Activated CD8-positive, alpha-beta memory T cell treated with anti-CD3 and anti-CD28 coated beads for 1 hour (primary cell): ENCODE measurements around the gene EHD4.

Experiments used
- DNase-seq, 2 donors: peaks; one replicate each; pipeline ENCODE4 v3.0.0-alpha.2; 2020; ENCODE audit warnings: low read depth in 1 of 2; ENCODE audit errors: extremely low read depth in 1 of 2

The EHD4 gene

DNA sequence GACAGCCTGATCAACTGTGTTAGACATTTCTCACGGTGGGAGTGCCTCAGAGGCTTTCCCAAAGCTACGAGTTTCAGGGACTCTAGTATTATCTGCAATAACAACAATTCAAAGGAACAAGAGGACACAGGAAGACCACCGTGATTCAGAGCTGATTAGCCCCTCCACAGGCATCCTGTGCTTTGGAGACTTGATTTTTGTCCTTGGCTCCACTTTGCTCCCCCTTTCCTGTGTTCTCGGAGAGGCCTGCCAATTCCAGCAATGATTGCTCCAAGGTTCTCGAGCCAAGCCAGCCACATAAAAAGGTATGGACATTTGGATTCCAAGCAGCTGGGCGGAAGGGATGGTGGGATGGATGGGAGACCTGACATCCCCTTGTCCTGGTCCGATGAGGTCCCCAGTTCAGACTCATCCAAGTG is 14.3 kb downstream of the EHD4 start:
- DNase-seq, result no peak

- no peak for DNase-seq
These were observed 15.1 kb downstream of the EHD4 start for GRCh38 chr15:41957021-41957897.

GRCh38 chr15:41955807-41956525 is 16.4 kb downstream of the EHD4 start:
- DNase-seq, result no peak

DNA sequence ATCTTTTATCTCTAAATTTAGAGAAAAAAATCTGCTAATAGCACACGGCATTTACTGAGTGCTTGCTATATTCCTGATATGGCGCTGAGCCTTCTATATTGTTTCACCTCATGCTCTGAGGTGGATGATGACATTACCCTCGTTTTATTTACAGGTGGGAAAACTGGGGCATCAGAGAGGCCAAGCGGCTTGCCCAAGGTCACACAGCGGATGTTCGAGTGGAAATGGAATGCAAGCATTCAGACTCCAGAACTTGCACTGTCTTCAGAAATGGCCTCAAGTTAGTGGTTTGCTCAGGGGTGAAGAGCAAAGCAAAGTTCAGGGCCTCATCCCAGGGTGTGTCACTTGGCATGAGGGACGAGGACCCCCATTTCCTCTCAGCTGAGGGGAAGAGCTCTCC is 17.3 kb downstream of the EHD4 start:
- no peak for DNase-seq

GRCh38 chr15:41954036-41954435 is 18.3 kb downstream of the EHD4 start:
- DNase-seq, result no peak

DNA sequence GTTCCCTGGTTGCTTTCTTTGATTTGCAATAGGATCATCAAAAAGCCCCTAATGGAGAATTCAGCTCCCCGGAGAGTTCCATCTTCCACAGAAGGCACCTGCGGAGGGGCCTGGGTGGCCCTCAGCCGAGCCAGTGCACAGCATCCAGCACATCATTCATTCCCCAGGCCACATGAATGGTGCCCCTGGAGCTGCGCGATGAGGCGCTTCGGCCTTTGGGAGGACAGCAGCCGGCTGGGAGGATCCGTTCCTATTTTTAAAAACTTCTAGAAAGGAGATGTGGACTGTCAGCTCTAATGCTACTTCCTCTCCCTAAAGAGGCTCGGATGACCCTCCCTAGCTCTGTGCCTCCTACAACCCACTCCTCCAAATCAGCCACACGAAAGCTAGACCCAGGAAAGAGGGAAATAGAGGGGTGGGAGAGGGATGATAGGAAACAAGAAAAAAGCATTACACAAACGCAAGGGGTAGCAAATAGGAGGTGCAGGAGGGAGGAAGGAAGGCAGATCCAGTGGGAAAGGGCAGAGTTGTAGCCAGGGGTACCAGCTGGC is 20.3 kb downstream of the EHD4 start:
- DNase-seq, result no peak

- DNase-seq, result no peak
These were observed 20.8 kb downstream of the EHD4 start for GRCh38 chr15:41951571-41951970.

DNA sequence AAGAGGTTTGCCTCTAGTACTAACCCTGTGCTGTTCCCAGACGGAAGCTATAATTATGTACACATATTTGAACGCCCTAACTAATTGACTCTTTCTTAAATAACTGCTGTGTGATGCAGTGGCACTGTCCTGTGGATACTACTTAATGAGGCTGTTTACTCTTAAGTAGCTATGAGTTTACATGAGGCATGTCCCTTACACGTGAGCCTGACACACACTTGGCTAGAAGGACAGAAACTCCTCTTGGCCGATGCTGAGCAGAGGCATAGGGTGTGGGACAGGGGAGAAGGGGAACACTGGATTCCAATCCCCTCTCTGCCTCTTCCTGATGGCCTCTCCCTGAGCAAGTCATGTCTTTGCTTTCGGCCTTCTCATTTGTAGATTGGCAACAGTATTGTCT is 21.9 kb downstream of the EHD4 start:
- no peak for DNase-seq

DNA sequence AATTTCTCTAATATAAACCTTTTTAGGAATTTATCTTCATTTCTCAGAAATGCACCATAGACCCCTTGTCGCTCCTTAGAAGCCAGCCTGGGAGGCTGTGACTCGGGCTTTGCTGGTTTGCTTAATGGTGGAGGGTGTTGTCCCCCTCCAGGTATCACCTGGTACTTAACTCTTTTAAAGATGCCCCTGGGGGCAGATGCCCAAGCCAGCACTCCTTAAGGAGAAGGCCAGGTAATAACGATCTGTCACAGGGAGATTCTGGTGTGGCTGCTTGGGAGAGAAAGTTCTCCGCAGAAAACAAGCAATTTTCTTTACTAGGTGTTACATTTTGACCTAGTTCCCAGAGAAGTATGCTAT is 22.3 kb downstream of the EHD4 start:
- no peak for DNase-seq

- DNase-seq, result no peak
These were observed 22.8 kb downstream of the EHD4 start for GRCh38 chr15:41949401-41950126.

DNA sequence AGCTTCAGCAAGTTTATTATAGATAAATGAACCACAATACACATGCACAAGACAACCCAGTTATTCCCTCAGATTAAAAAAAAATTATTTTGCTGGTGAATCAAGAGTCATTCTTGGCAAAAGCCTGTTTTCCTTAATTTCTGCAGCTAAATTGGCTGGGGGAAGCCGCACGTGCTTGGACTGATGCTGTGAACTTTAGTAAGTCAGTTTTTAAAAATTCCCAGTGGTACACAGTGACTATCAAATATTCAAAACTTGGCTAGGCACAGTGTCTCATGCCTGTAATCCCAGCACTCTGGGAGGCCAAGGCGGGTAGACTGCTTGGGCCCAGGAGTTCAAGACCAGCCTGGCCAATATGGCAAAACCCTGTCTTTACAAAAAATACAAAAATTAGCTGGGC is 23.9 kb downstream of the EHD4 start:
- no peak for DNase-seq

DNA sequence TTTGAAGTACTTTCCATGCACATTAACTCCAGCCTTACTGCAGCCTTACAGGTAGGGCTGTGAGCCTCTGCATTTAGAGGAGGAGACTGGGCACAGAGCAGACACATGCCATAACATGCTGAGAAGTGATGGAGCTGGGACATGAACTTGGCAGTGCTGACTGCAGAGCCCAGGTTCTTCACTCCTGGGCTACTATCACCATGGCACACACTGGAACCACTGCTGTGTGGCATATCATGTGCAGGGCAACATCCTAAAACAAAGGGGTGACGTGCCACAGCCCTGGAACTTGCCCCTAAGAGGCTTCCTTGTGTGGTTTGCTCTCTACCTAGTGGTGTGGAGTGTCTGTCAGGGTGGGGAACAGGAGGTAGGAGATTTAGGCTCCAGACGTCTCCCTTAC is 25.4 kb downstream of the EHD4 start:
- DNase-seq, result no peak

DNA sequence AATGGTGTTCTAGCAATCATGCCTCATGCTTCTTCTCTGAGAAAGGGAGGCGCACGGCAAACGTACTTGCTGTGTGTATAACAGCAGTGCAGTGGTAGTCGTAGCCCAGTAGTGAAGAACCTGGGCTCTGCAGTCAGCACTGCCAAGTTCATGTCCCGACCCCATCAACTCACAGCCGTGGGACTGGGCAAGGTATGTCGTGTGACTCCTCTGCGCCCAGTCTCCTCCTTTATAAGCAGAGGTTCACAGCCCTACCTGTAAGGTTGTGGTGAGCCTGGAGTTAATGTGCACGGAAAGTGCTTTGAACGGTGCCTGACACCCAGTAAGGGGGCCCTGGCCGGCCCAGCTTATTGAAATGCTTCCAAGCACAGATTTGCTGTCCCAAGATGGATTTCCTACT is 26.6 kb downstream of the EHD4 start:
- DNase-seq, result no peak

- no peak for DNase-seq
These were observed 27.1 kb downstream of the EHD4 start for GRCh38 chr15:41945221-41945620.

DNA sequence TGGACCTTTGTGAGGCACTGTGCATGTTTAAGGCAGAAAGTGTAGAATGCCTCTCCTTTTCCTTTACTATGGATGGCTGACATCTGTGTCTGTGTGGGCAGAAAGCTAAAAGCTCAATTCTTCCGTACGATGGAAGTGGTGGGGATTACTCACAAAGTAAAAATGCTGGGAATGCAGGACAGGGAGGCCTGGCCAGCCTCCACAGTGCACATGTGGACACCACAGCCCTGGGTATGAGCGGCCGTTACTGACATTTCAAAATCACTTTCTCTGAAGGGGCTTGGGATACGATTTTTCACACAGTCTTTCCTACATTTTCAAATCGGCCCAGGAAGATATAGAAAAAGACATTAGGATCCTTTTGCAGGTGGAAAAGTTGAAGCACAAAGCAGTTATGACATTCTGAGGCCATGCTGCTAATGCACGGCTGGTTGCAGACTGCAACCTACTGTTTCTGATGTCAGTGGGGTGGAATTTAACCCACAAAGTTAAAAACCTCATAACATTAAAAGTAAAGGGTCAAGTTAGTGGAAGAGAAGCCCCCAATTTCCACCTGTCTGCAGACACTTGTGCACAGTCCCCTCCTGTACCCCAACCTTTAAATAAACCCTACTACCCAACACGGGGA is 27.9 kb downstream of the EHD4 start:
- DNase-seq, result no peak

DNA sequence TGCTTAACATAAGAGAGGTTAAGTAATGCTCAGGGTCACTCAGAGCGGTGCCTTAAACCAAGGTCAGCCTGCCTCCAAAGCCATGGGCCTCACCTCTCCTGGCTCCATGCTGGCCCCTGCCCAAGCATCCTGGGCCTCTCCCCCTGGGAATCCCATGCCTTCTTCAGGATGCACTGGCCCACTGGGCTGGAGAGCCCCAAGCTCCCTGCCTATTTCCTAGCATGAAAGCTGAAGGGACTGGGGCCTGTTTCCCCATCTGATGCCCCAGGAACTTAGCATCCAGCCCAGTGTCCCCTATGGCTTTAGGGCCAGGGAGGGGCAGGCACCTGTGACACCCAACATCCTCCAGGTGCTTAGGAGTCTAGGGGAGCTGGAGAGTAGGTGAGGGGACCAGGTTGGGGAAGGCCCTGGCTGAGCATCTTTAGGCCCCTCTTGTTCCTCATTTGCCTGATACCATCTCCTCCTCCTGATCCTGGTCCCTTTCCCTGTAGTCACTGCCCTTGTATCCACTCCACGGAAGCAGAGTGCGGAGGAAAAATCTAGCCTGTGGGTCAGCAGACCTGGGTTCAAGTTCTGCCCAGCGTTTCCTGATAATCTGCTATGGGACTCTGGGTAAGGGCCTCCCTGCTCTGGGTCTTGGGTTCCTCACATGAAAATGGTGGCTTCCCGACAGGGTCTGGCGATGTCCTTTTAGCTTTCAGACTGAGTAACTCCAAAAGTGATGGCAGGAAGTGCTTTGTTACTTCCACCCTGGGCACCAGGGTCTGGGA is 28.6 kb downstream of the EHD4 start:
- DNase-seq, result no peak

DNA sequence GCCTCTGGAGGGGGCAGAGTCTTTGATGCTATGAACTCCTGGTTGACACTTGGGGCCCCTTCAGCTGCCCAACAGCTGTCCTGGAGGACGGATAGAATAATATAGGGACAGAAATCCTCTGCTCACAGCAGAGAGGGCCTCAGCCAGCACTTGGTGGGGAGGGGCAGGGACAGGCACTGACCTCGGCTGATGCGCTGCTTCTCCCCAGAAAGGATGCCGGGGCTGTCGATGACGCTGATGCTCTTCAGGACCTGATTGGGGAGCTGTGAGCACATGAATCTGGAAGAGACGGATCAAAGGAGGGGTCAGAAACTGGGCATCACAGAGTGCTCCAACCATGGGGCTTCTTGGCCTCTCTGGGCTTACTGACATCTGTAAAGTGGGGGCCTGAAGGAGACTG is 29.5 kb downstream of the EHD4 start:
- DNase-seq, result no peak

- DNase-seq, result no peak
These were observed 30.5 kb downstream of the EHD4 start for GRCh38 chr15:41941644-41942415.

DNA sequence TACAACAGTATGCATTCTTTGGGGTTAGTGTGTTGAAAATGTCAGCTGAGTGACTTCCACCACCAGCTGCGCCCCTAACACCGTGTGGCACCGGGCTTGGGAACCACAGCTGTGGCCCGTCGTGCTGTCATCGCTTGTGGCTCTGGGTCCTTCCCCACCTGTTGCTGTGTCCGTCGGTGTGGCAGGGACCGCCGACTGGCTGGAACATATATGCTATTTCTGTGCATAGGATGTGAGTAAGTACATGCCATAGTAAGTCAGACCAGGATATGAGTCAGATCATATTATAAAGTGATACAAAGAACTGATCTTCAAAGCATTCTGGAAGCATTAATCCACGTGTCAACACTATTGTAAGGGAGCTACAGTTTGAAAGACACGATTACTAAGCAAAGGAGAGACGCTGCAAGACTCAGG is 31.9 kb downstream of the EHD4 start:
- DNase-seq, result no peak
